Neural cell (in vitro differentiated cells): ENCODE results near the gene ZSCAN9. TPM values are rescaled to one million over a fixed set of nuclear protein-coding genes. Genes with fewer than 3 reads are reported as not detected.

ENCODE experiments used
- H2AFZ ChIP-seq: fragments of 200-600, 300-800 bp; sonication (generic), shearing (Covaris generic); 2 replicates; pipeline ENCODE4 v1.6.0; 2014; ENCODE audit warnings: low read depth, mild to moderate bottlenecking, antibody characterized with exemption, low read length, moderate library complexity
- H3F3A ChIP-seq: fragments of 200-600 bp; shearing (Covaris generic); 2 replicates; pipeline ENCODE4 v1.6.1; 2016; ENCODE audit warnings: mild to moderate bottlenecking, moderate library complexity, mixed read lengths, antibody characterized with exemption, low read length; ENCODE audit not compliant: insufficient read depth, poor library complexity, severe bottlenecking
- H3K27ac ChIP-seq: fragments of 200-600, 300-800 bp; sonication (generic), shearing (Covaris generic); 2 replicates; pipeline ENCODE4 v1.5.1; 2014; ENCODE audit warnings: mild to moderate bottlenecking, low read length, moderate library complexity
- H3K27me3 ChIP-seq: fragments of 300-800, 200-600 bp; sonication (generic), shearing (Covaris generic); 2 replicates; pipeline ENCODE4 v1.6.0; 2014; ENCODE audit warnings: mild to moderate bottlenecking, low read depth, low read length, moderate library complexity; ENCODE audit not compliant: insufficient read depth
- H3K36me3 ChIP-seq: fragments of 300-800, 200-600 bp; sonication (generic), shearing (Covaris generic); 2 replicates; pipeline ENCODE4 v1.5.1; 2014; ENCODE audit warnings: mild to moderate bottlenecking, antibody characterized with exemption, low read length, moderate library complexity; ENCODE audit not compliant: insufficient read depth
- H3K4me2 ChIP-seq: fragments of 300-800, 200-600 bp; sonication (generic), shearing (Covaris generic); 2 replicates; pipeline ENCODE4 v1.6.0; 2014; ENCODE audit warnings: mild to moderate bottlenecking, low read length
- H3K4me3 ChIP-seq: fragments of 300-800, 200-600 bp; sonication (generic), shearing (Covaris generic); 2 replicates; pipeline ENCODE4 v1.5.1; 2014; ENCODE audit warnings: mild to moderate bottlenecking, low read length, moderate library complexity
- H3K79me2 ChIP-seq: fragments of 200-600 bp; shearing (Covaris generic); replicated peaks from 2 replicates; pipeline ENCODE4 v1.6.0; 2014; ENCODE audit warnings: mild to moderate bottlenecking, low read length, moderate library complexity; ENCODE audit not compliant: insufficient read depth
- H3K9ac ChIP-seq: fragments of 300-800, 200-600 bp; sonication (generic), shearing (Covaris generic); 2 replicates; pipeline ENCODE4 v1.6.1; 2016; ENCODE audit warnings: mild to moderate bottlenecking, low read length, mixed read lengths
- H3K9me2 ChIP-seq: fragments of 200-600 bp; shearing (Covaris generic); 2 replicates; pipeline ENCODE4 v1.6.1; 2016; ENCODE audit warnings: mild to moderate bottlenecking, low read length, mixed read lengths; ENCODE audit not compliant: insufficient read depth
- H3K9me3 ChIP-seq: fragments of 200-600, 300-800 bp; sonication (generic), shearing (Covaris generic); 2 replicates; pipeline ENCODE4 v1.6.1; 2016; ENCODE audit warnings: mild to moderate bottlenecking, mixed run types, low read length, moderate library complexity, mixed read lengths
- H4K20me1 ChIP-seq: fragments of 200-600 bp; shearing (Covaris generic); 2 replicates; pipeline ENCODE4 v1.6.1; 2016; ENCODE audit warnings: mild to moderate bottlenecking, mixed run types; ENCODE audit not compliant: insufficient read depth
- EP300 ChIP-seq: fragments of 450-650 bp; conservative IDR thresholded peaks from 2 replicates; pipeline ENCODE4 v1.6.1; 2014; ENCODE audit warnings: antibody characterized with exemption, mild to moderate bottlenecking, moderate library complexity; ENCODE audit not compliant: poor library complexity, severe bottlenecking
- EZH2 ChIP-seq: fragments of 200-600, 300-800 bp; shearing (Covaris generic), sonication (generic); IDR thresholded peaks from 2 replicates; pipeline ENCODE4 v1.6.1; 2014; ENCODE audit warnings: antibody characterized with exemption, low read length, borderline replicate concordance, mild to moderate bottlenecking; ENCODE audit not compliant: insufficient read depth, poor library complexity, severe bottlenecking
- MXI1 ChIP-seq: fragments of 450-650 bp; conservative IDR thresholded peaks from 2 replicates; pipeline ENCODE4 v1.6.1; 2014; ENCODE audit warnings: antibody characterized with exemption, mild to moderate bottlenecking; ENCODE audit not compliant: poor library complexity, severe bottlenecking
- POLR2AphosphoS5 ChIP-seq: IDR thresholded peaks from 2 replicates; pipeline ENCODE4 v1.6.1; 2012
- RAD21 ChIP-seq: fragments of 450-650 bp; conservative IDR thresholded peaks from 2 replicates; pipeline ENCODE4 v1.6.1; 2014; ENCODE audit warnings: antibody characterized with exemption, mild to moderate bottlenecking, moderate library complexity
- SMC3 ChIP-seq: fragments of 450-650 bp; conservative IDR thresholded peaks from 2 replicates; pipeline ENCODE4 v1.6.1; 2014; ENCODE audit warnings: antibody characterized with exemption, mild to moderate bottlenecking, moderate library complexity; ENCODE audit not compliant: poor library complexity
- TAF1 ChIP-seq: IDR thresholded peaks from 2 replicates; pipeline ENCODE4 v1.6.1; 2012; ENCODE audit warnings: low read depth
- polyA plus RNA-seq: library from polyadenylated mRNA; depleted of rRNA; stranded (reverse); fragments of >200 nt; gene quantifications from 2 replicates; pipeline ENCODE4 v1.2.3, GENCODE V29; 2014
- TF ChIP-seq, protein P1 (sequence below): fragments of 450-650 bp; IDR thresholded peaks from 2 replicates; pipeline ENCODE4 v1.5.1; 2014; ENCODE audit warnings: antibody characterized with exemption, mild to moderate bottlenecking, moderate library complexity; ENCODE audit not compliant: poor library complexity, severe bottlenecking
- TF ChIP-seq, protein P2 (sequence below): IDR thresholded peaks from 2 replicates; pipeline ENCODE4 v1.6.1; 2012; ENCODE audit warnings: borderline replicate concordance

The ZSCAN9 gene
- polyA plus RNA-seq, 1 donor from 2014 or later: 102 TPM

DNA sequence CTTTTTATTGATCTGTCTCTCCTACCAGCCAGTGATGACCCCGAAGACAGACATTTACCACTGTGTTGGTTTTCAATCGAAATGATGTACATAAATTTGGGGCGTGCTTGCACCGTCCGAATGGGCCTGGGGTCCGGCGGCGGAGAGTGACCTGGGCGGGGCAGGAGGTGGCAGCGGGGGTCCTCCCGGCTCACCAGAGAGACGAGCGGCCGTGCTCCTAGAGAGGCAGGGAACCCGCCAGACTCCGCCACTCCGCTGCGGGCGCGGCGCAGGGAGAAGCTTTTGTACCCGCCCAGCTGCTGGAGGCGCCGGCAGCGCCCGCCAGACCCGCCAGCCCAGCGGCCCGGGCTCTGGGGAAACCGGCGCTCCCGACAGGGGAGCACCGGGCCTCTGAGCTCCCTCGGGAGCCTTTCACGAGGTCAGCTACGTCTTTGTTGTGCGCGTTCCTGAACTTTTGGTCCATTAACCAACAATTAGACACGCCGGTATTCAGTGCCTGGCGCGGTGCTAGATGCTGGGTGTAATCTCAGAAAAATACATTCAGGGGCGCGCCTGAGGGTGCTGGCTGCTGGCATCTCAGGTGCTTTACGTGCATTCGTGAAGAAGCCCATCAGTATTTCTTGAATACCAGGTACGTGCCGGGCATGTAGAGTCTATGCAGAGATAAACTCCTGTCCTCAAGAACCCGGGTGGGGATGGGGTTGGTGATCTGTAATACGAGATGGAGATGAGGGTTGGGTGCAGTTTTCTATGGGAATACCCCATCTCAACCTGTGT is 56.4 kb downstream of the ZSCAN9 start, which contains the start of gene PGBD1:
PGBD1 (plus strand) TSS at position 285 of the 777 bp plus-strand sequence. CDS start 2,242 bp downstream, outside the sequence.
- Histone ChIP-seq H2AFZ (peak within 1 kb of the TSS; percentile 75), H3F3A (peaks cover 4% of the 10 kb centered on the region), H3K36me3 (peaks cover 12% of the 10 kb centered on the region), H4K20me1 (no peaks in the 10 kb centered on the region), H3K9me2 (no peaks in the 10 kb centered on the region), H3K4me2 (peak within 1 kb of the TSS; percentile 91), H3K27ac (peak within 1 kb of the TSS; percentile 71), H3K9ac (peak within 1 kb of the TSS; percentile 79), H3K79me2 (peaks cover 32% of the 10 kb centered on the region), H3K4me3 (peak within 1 kb of the TSS; percentile 88), H3K27me3 (no peaks in the 10 kb centered on the region), H3K9me3 (no peaks in the 10 kb centered on the region)
- peak; percentile 47 for TF ChIP-seq TAF1
- peak; percentile 47 for TF ChIP-seq POLR2AphosphoS5
- peak; percentile 74 for TF ChIP-seq MXI1
- no peak for TF ChIP-seq EP300
- TF ChIP-seq EZH2: no peak
- TF ChIP-seq RAD21: peak; percentile 41
- peak; percentile 49 for TF ChIP-seq SMC3
- TF ChIP-seq, protein P1, sequence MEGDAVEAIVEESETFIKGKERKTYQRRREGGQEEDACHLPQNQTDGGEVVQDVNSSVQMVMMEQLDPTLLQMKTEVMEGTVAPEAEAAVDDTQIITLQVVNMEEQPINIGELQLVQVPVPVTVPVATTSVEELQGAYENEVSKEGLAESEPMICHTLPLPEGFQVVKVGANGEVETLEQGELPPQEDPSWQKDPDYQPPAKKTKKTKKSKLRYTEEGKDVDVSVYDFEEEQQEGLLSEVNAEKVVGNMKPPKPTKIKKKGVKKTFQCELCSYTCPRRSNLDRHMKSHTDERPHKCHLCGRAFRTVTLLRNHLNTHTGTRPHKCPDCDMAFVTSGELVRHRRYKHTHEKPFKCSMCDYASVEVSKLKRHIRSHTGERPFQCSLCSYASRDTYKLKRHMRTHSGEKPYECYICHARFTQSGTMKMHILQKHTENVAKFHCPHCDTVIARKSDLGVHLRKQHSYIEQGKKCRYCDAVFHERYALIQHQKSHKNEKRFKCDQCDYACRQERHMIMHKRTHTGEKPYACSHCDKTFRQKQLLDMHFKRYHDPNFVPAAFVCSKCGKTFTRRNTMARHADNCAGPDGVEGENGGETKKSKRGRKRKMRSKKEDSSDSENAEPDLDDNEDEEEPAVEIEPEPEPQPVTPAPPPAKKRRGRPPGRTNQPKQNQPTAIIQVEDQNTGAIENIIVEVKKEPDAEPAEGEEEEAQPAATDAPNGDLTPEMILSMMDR: peak; percentile 37
- TF ChIP-seq, protein P2, sequence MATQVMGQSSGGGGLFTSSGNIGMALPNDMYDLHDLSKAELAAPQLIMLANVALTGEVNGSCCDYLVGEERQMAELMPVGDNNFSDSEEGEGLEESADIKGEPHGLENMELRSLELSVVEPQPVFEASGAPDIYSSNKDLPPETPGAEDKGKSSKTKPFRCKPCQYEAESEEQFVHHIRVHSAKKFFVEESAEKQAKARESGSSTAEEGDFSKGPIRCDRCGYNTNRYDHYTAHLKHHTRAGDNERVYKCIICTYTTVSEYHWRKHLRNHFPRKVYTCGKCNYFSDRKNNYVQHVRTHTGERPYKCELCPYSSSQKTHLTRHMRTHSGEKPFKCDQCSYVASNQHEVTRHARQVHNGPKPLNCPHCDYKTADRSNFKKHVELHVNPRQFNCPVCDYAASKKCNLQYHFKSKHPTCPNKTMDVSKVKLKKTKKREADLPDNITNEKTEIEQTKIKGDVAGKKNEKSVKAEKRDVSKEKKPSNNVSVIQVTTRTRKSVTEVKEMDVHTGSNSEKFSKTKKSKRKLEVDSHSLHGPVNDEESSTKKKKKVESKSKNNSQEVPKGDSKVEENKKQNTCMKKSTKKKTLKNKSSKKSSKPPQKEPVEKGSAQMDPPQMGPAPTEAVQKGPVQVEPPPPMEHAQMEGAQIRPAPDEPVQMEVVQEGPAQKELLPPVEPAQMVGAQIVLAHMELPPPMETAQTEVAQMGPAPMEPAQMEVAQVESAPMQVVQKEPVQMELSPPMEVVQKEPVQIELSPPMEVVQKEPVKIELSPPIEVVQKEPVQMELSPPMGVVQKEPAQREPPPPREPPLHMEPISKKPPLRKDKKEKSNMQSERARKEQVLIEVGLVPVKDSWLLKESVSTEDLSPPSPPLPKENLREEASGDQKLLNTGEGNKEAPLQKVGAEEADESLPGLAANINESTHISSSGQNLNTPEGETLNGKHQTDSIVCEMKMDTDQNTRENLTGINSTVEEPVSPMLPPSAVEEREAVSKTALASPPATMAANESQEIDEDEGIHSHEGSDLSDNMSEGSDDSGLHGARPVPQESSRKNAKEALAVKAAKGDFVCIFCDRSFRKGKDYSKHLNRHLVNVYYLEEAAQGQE: peak; percentile 53

DNA sequence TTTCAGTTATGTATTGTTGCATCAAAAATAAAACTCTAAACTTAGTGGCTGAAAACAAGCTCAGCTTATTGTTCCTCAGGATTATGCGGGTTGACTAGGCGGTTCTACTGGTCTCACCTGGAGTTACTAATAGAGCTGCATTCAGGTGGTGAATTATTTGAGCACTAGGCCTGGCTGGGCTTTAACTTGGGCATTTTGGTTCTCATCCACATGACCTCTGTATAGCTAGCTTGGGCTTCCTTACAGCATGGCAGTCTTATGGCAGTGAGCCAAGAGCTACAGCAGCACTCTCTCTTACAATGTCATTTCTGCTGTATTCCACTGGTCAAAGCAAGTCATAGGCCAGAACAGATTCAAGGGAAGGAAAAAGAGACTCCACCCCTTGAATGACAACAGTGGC is 57.9 kb downstream of the ZSCAN9 start:
- Histone ChIP-seq H3K27me3 (no peaks in the 10 kb centered on the region), H3K27ac (no peak overlapping the region), H3K4me2 (peak overlapping the region; percentile 91), H3K4me3 (peak overlapping the region; percentile 88), H3F3A (peaks cover 4% of the 10 kb centered on the region), H3K36me3 (peaks cover 10% of the 10 kb centered on the region), H3K9ac (no peak overlapping the region), H3K9me3 (no peaks in the 10 kb centered on the region), H3K79me2 (peaks cover 32% of the 10 kb centered on the region), H3K9me2 (no peaks in the 10 kb centered on the region), H4K20me1 (no peaks in the 10 kb centered on the region), H2AFZ (no peak overlapping the region)
- TF ChIP-seq, protein P2: no peak
- TF ChIP-seq EZH2: no peak
- no peak for TF ChIP-seq SMC3
- no peak for TF ChIP-seq RAD21
- TF ChIP-seq POLR2AphosphoS5: no peak
- TF ChIP-seq MXI1: no peak
- TF ChIP-seq TAF1: no peak
- no peak for TF ChIP-seq EP300
- TF ChIP-seq, protein P1: no peak
